GM12875 (cell line): ENCODE data around the gene C6orf118.

Source experiments
- H3K4me3 ChIP-seq: one replicate; pipeline ENCODE4 v1.5.1; 2011; ENCODE audit warnings: low read depth, low read length, control low read depth
- CTCF ChIP-seq: IDR thresholded peaks from 2 replicates; pipeline ENCODE4 v1.5.1; 2011; ENCODE audit warnings: low read depth, mild to moderate bottlenecking, control low read depth, inconsistent platforms, low read length, moderate library complexity, borderline replicate concordance; ENCODE audit not compliant: insufficient read depth

C6orf118 gene

GRCh38 chr6:165231177-165231576, 78.2 kb downstream of the C6orf118 start:
- TF ChIP-seq CTCF: no peak
- no peak overlapping the region for H3K4me3 ChIP-seq
